ENCODE data around the gene LPIN1. TPM values are rescaled to one million over a fixed set of nuclear protein-coding genes. Genes with fewer than 3 reads are reported as not detected.
A peak's percentile ranks its signal among the peaks of the same experiment; 100 is the strongest.

LPIN1 gene
- total RNA-seq, 2 donors from 2014 or later: 86.7 to 99.8 TPM

- no peaks in the 10 kb centered on the region for H3K9me3 ChIP-seq (ENCODE audit: control insufficient read depth, low read length, poor library complexity, severe bottlenecking)
- no peak for ATAC-seq
- peaks cover 26% of the 10 kb centered on the region for H3K4me1 Mint-ChIP-seq
- no peak for DNase-seq
- H3K27ac Mint-ChIP-seq: peak overlapping the region; percentile 78
- H3K4me3 Mint-ChIP-seq: peak overlapping the region; percentile 89
- peaks cover 3% of the 10 kb centered on the region for H3K36me3 Mint-ChIP-seq (ENCODE audit: low read depth)
- no peaks in the 10 kb centered on the region for H3K27me3 Mint-ChIP-seq
These were observed 82.5 kb downstream of the LPIN1 start for GRCh38 chr2:11828933-11829323.

GRCh38 chr2:11829324-11829946, 83.0 kb downstream of the LPIN1 start:
- ATAC-seq: peak; percentile 38
- DNase-seq: peak; percentile 12 to 41 (median 36)
- Mint-ChIP-seq H3K27me3 (no peaks in the 10 kb centered on the region), H3K27ac (peak overlapping the region; percentile 78), H3K4me1 (peaks cover 26% of the 10 kb centered on the region), H3K36me3 (ENCODE audit: low read depth) (peaks cover under 1% of the 10 kb centered on the region), H3K4me3 (peak overlapping the region; percentile 89)
- no peaks in the 10 kb centered on the region for H3K9me3 ChIP-seq (ENCODE audit: control insufficient read depth, low read length, poor library complexity, severe bottlenecking)

- no peaks in the 10 kb centered on the region for H3K27me3 Mint-ChIP-seq
- H3K4me3 Mint-ChIP-seq: peak overlapping the region; percentile 89
- H3K36me3 Mint-ChIP-seq (ENCODE audit: low read depth): no peaks in the 10 kb centered on the region
- DNase-seq (peak in 1 of 3 donors; percentile 12), ATAC-seq (peak; percentile 78)
- H3K9me3 ChIP-seq (ENCODE audit: control insufficient read depth, low read length, poor library complexity, severe bottlenecking): no peaks in the 10 kb centered on the region
- peaks cover 26% of the 10 kb centered on the region for H3K4me1 Mint-ChIP-seq
- H3K27ac Mint-ChIP-seq: peak overlapping the region; percentile 78
These were observed 83.7 kb downstream of the LPIN1 start for GRCh38 chr2:11829947-11830707.

- peaks cover 26% of the 10 kb centered on the region for H3K4me1 Mint-ChIP-seq
- no peak for DNase-seq
- H3K27ac Mint-ChIP-seq: peak overlapping the region; percentile 78
- no peaks in the 10 kb centered on the region for H3K27me3 Mint-ChIP-seq
- H3K4me3 Mint-ChIP-seq: peak overlapping the region; percentile 89
- no peaks in the 10 kb centered on the region for H3K36me3 Mint-ChIP-seq (ENCODE audit: low read depth)
- H3K9me3 ChIP-seq (ENCODE audit: control insufficient read depth, low read length, poor library complexity, severe bottlenecking): no peaks in the 10 kb centered on the region
- no peak for ATAC-seq
These were observed 84.4 kb downstream of the LPIN1 start for GRCh38 chr2:11830708-11831301.

- H3K27me3 Mint-ChIP-seq: no peaks in the 10 kb centered on the region
- peaks cover 29% of the 10 kb centered on the region for H3K4me1 Mint-ChIP-seq
- no peak overlapping the region for H3K4me3 Mint-ChIP-seq
- H3K9me3 ChIP-seq (ENCODE audit: control insufficient read depth, low read length, poor library complexity, severe bottlenecking): no peaks in the 10 kb centered on the region
- ATAC-seq (no peak), DNase-seq (no peak)
- no peak overlapping the region for H3K27ac Mint-ChIP-seq
- no peaks in the 10 kb centered on the region for H3K36me3 Mint-ChIP-seq (ENCODE audit: low read depth)
These were observed 85.0 kb downstream of the LPIN1 start for GRCh38 chr2:11831415-11831814.

GRCh38 chr2:11832531-11832930, 86.1 kb downstream of the LPIN1 start:
- Mint-ChIP-seq H3K27ac (no peak overlapping the region), H3K27me3 (peaks cover under 1% of the 10 kb centered on the region), H3K36me3 (ENCODE audit: low read depth) (peaks cover 2% of the 10 kb centered on the region), H3K4me1 (peaks cover 23% of the 10 kb centered on the region), H3K4me3 (no peak overlapping the region)
- DNase-seq (no peak), ATAC-seq (no peak)
- H3K9me3 ChIP-seq (ENCODE audit: control insufficient read depth, low read length, poor library complexity, severe bottlenecking): no peaks in the 10 kb centered on the region

- no peaks in the 10 kb centered on the region for H3K9me3 ChIP-seq (ENCODE audit: control insufficient read depth, low read length, poor library complexity, severe bottlenecking)
- H3K27ac Mint-ChIP-seq: no peak overlapping the region
- H3K36me3 Mint-ChIP-seq (ENCODE audit: low read depth): peaks cover 2% of the 10 kb centered on the region
- H3K27me3 Mint-ChIP-seq: peaks cover 5% of the 10 kb centered on the region
- DNase-seq (no peak), ATAC-seq (no peak)
- H3K4me3 Mint-ChIP-seq: no peak overlapping the region
- H3K4me1 Mint-ChIP-seq: peaks cover 19% of the 10 kb centered on the region
These were observed 87.2 kb downstream of the LPIN1 start for GRCh38 chr2:11833601-11834000.

- no peak for DNase-seq
- no peak overlapping the region for H3K27ac Mint-ChIP-seq
- no peaks in the 10 kb centered on the region for H3K9me3 ChIP-seq (ENCODE audit: control insufficient read depth, low read length, poor library complexity, severe bottlenecking)
- no peak for ATAC-seq
- peaks cover 2% of the 10 kb centered on the region for H3K36me3 Mint-ChIP-seq (ENCODE audit: low read depth)
- H3K4me3 Mint-ChIP-seq: no peak overlapping the region
- H3K27me3 Mint-ChIP-seq: peaks cover 12% of the 10 kb centered on the region
- H3K4me1 Mint-ChIP-seq: peaks cover 11% of the 10 kb centered on the region
These were observed 89.0 kb downstream of the LPIN1 start for GRCh38 chr2:11835403-11835802.

DNA sequence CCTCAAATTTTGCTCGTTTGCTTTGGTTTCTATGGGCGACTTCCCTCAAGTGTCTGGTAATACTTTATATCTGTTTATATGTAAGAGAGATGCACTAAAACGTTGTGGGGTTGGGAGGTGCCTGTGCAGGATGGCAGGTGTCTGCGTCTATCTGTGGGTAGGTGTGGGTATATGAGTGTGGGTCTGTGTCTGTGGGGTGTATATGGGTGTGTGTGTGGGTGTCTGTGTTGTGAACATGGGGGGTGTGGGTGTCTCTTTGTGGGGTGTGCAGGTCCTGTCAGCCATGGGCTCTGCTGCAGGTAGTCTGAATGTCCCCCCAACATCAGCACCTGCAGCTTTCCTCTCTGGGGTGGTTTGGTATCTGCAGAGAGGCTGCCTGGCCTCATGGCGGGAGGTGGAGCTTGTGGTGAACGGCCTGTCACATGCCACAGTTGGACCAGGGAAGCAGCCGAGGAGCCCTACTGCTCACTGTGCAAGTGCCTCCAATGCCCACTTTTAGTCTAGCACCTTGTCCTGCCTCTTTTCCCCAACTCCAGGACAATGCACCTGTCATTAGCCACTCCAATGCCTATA, 90.3 kb downstream of the LPIN1 start:
- H3K4me1 Mint-ChIP-seq: peaks cover 6% of the 10 kb centered on the region
- H3K36me3 Mint-ChIP-seq (ENCODE audit: low read depth): peaks cover 2% of the 10 kb centered on the region
- ATAC-seq (no peak), DNase-seq (no peak)
- no peaks in the 10 kb centered on the region for H3K9me3 ChIP-seq (ENCODE audit: control insufficient read depth, low read length, poor library complexity, severe bottlenecking)
- H3K27me3 Mint-ChIP-seq: peaks cover 12% of the 10 kb centered on the region
- H3K27ac Mint-ChIP-seq: no peak overlapping the region
- no peak overlapping the region for H3K4me3 Mint-ChIP-seq

- Mint-ChIP-seq H3K4me3 (no peak overlapping the region), H3K36me3 (ENCODE audit: low read depth) (peaks cover 2% of the 10 kb centered on the region), H3K27me3 (peaks cover 12% of the 10 kb centered on the region), H3K27ac (no peak overlapping the region), H3K4me1 (peaks cover 6% of the 10 kb centered on the region)
- H3K9me3 ChIP-seq (ENCODE audit: control insufficient read depth, low read length, poor library complexity, severe bottlenecking): no peaks in the 10 kb centered on the region
- ATAC-seq: no peak
- no peak for DNase-seq
These were observed 91.7 kb downstream of the LPIN1 start for GRCh38 chr2:11837875-11838734.

- no peaks in the 10 kb centered on the region for H3K9me3 ChIP-seq (ENCODE audit: control insufficient read depth, low read length, poor library complexity, severe bottlenecking)
- H3K27ac Mint-ChIP-seq: no peak overlapping the region
- peaks cover 2% of the 10 kb centered on the region for H3K36me3 Mint-ChIP-seq (ENCODE audit: low read depth)
- DNase-seq: no peak
- peak overlapping the region; percentile 13 for H3K4me3 Mint-ChIP-seq
- peaks cover 6% of the 10 kb centered on the region for H3K4me1 Mint-ChIP-seq
- peaks cover 12% of the 10 kb centered on the region for H3K27me3 Mint-ChIP-seq
- ATAC-seq: no peak
These were observed 93.5 kb downstream of the LPIN1 start for GRCh38 chr2:11839916-11840315.

- DNase-seq: no peak
- Mint-ChIP-seq H3K4me1 (peaks cover 3% of the 10 kb centered on the region), H3K36me3 (ENCODE audit: low read depth) (no peaks in the 10 kb centered on the region), H3K27ac (no peak overlapping the region), H3K4me3 (no peak overlapping the region), H3K27me3 (peaks cover 12% of the 10 kb centered on the region)
- no peaks in the 10 kb centered on the region for H3K9me3 ChIP-seq (ENCODE audit: control insufficient read depth, low read length, poor library complexity, severe bottlenecking)
- ATAC-seq: no peak
These were observed 95.9 kb downstream of the LPIN1 start for GRCh38 chr2:11842336-11842735.
